DOHH2 (cell line): ENCODE data around the gene GEMIN7.

Source experiments
- H3F3A ChIP-seq: fragments of 200-600 bp; sonication (generic), shearing (Covaris generic); 2 replicates; pipeline ENCODE4 v1.6.0; 2016; ENCODE audit warnings: antibody characterized with exemption, mild to moderate bottlenecking; ENCODE audit not compliant: control insufficient read depth, insufficient read depth
- H3K27ac ChIP-seq: fragments of 200-600 bp; sonication (generic); 2 replicates; pipeline ENCODE4 v1.5.1; 2014; ENCODE audit warnings: low read depth, mild to moderate bottlenecking, low read length, moderate library complexity
- H3K27me3 ChIP-seq: fragments of 200-600 bp; sonication (generic); 2 replicates; pipeline ENCODE4 v1.6.1; 2014; ENCODE audit warnings: mild to moderate bottlenecking, low read length, mixed read lengths; ENCODE audit not compliant: control insufficient read depth
- H3K36me3 ChIP-seq: fragments of 200-600 bp; sonication (generic); 2 replicates; pipeline ENCODE4 v1.6.1; 2014; ENCODE audit warnings: mild to moderate bottlenecking, low read length, moderate library complexity, mixed read lengths; ENCODE audit not compliant: control insufficient read depth
- H3K4me1 ChIP-seq: fragments of 200-600 bp; sonication (generic); 2 replicates; pipeline ENCODE4 v1.6.1; 2014; ENCODE audit warnings: mild to moderate bottlenecking, low read length, mixed read lengths; ENCODE audit not compliant: control insufficient read depth
- H3K4me2 ChIP-seq: fragments of 200-600 bp; sonication (generic); 2 replicates; pipeline ENCODE4 v1.6.0; 2014; ENCODE audit warnings: mild to moderate bottlenecking, low read length, moderate library complexity
- H3K4me3 ChIP-seq: fragments of 200-600 bp; sonication (generic); 2 replicates; pipeline ENCODE4 v1.5.1; 2014; ENCODE audit warnings: mild to moderate bottlenecking, low read length, mixed read lengths
- H3K79me2 ChIP-seq: fragments of 200-600 bp; sonication (generic); 2 replicates; pipeline ENCODE4 v1.6.1; 2014; ENCODE audit warnings: mild to moderate bottlenecking, low read length, mixed read lengths; ENCODE audit not compliant: control insufficient read depth
- H3K9me2 ChIP-seq: fragments of 200-600 bp; sonication (generic); replicated peaks from 2 replicates; pipeline ENCODE4 v1.6.1; 2014; ENCODE audit warnings: mild to moderate bottlenecking, low read length, mixed read lengths; ENCODE audit not compliant: control insufficient read depth
- H3K9me3 ChIP-seq: fragments of 200-600 bp; sonication (generic); 2 replicates; pipeline ENCODE4 v1.6.1; 2014; ENCODE audit warnings: antibody characterized with exemption, low read length, mixed read lengths; ENCODE audit not compliant: control insufficient read depth, insufficient read depth
- H4K20me1 ChIP-seq: fragments of 200-600 bp; sonication (generic); 2 replicates; pipeline ENCODE4 v1.6.0; 2014; ENCODE audit warnings: low read depth, mild to moderate bottlenecking, antibody characterized with exemption, low read length, moderate library complexity; ENCODE audit not compliant: control insufficient read depth, insufficient read depth
- CTCF ChIP-seq: fragments of 200-600 bp; sonication (generic); IDR thresholded peaks from one replicate; pipeline ENCODE4 v1.5.1; 2014; ENCODE audit warnings: antibody characterized with exemption, mild to moderate bottlenecking, low read depth, low read length; ENCODE audit not compliant: poor library complexity, severe bottlenecking
- EZH2phosphoT487 ChIP-seq: fragments of 200-600 bp; sonication (generic); IDR thresholded peaks from 2 replicates; pipeline ENCODE4 v1.6.1; 2017; ENCODE audit warnings: borderline replicate concordance, mild to moderate bottlenecking, antibody characterized with exemption, low read length, moderate library complexity, mixed read lengths

Gene GEMIN7

DNA sequence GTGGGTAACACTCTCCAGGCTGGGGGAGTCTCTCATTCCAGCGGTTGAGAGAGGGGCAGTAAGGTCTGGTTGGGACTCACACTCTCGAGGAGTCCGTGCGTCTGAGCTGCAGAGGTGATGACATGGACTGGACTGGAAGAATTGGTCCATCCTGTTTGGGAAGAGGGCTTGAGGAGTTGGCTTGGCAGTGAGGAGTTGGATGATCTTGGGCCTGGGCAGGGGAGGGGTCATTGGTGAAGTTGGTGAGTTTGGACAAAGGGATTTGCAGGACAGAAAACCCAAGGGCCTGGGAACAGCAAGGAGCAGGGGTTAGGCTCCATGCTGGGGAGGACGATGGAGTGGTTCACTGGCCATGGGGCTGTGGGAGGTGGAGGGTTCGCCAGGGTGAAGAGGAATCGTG is 17.6 kb downstream of the GEMIN7 start:
- Histone ChIP-seq H3K27ac (no peak overlapping the region), H3K4me3 (no peak overlapping the region), H3K9me2 (no peaks in the 10 kb centered on the region), H3K4me2 (no peak overlapping the region), H3F3A (peaks cover 3% of the 10 kb centered on the region; the same call in 1 of the 2 replicates), H4K20me1 (peaks cover 18% of the 10 kb centered on the region; the same call in 1 of the 2 replicates), H3K27me3 (no peaks in the 10 kb centered on the region), H3K36me3 (peaks cover 22% of the 10 kb centered on the region), H3K4me1 (peaks cover 17% of the 10 kb centered on the region), H3K79me2 (peaks cover 90% of the 10 kb centered on the region), H3K9me3 (no peaks in the 10 kb centered on the region)
- TF ChIP-seq CTCF (no peak), EZH2phosphoT487 (no peak)

GRCh38 chr19:45097450-45097775 is 18.4 kb downstream of the GEMIN7 start:
- no peaks in the 10 kb centered on the region for H3K9me3 ChIP-seq
- H3K4me3 ChIP-seq, result no peak overlapping the region
- peaks cover 20% of the 10 kb centered on the region; the same call in 1 of the 2 replicates for H4K20me1 ChIP-seq
- H3K79me2 ChIP-seq, result peaks cover 95% of the 10 kb centered on the region
- no peak for TF ChIP-seq CTCF
- no peak for TF ChIP-seq EZH2phosphoT487
- H3F3A ChIP-seq, result no peaks in the 10 kb centered on the region
- no peaks in the 10 kb centered on the region for H3K27me3 ChIP-seq
- H3K4me2 ChIP-seq, result no peak overlapping the region
- H3K27ac ChIP-seq, result no peak overlapping the region
- H3K4me1 ChIP-seq, result peaks cover 20% of the 10 kb centered on the region
- no peaks in the 10 kb centered on the region for H3K9me2 ChIP-seq
- H3K36me3 ChIP-seq, result peaks cover 22% of the 10 kb centered on the region

DNA sequence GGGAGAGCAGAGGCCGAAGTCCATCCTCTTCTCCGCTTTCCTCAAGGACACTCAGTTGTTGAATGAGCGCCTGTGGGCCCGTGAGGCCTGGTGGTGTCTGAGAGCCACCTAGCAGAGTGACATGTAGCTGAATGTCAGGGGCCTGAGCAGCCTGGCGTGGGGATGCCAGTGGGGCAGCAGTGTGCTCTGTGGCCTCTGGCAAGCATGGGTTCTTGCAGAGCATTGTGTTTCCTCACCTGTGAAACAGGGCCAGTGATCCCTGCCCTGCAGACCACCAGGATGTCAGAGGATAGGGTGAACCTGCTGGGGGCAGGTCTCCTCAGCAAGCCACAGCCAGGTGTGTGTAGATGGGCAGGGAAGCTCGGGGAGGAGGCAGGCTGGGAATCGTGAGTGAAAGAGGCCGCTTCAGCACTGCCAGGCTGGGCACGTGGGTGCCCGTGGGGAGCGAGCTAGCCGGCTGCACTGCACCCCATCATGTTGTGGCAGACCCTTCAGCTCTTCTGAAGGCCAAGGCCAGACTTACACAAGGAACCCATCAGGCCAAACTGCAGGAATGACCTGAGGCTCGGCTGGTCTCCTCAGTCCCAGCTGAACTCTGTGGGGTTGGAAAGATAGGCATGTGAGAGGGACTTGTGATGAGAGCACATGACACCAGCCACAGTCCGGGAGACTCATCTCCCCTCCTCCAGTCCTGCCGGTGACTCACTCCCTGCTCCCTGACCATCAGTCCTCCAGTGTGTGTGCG is 18.9 kb downstream of the GEMIN7 start:
- TF ChIP-seq CTCF, result no peak
- TF ChIP-seq EZH2phosphoT487, result no peak
- Histone ChIP-seq H3K27ac (no peak overlapping the region), H3K4me2 (no peak overlapping the region), H3K36me3 (peaks cover 22% of the 10 kb centered on the region), H3K27me3 (no peaks in the 10 kb centered on the region), H3K79me2 (peaks cover 100% of the 10 kb centered on the region), H4K20me1 (peaks cover 22% of the 10 kb centered on the region; the same call in 1 of the 2 replicates), H3F3A (no peaks in the 10 kb centered on the region), H3K4me1 (peaks cover 25% of the 10 kb centered on the region), H3K4me3 (no peak overlapping the region), H3K9me3 (no peaks in the 10 kb centered on the region), H3K9me2 (no peaks in the 10 kb centered on the region)
